Sigmoid colon (tissue), 7 donors: ENCODE measurements around the gene TRABD2B. TPM values are rescaled to one million over a fixed set of nuclear protein-coding genes. Genes with fewer than 3 reads are reported as not detected.

ENCODE experiments used
- DNase-seq: peaks from one replicate; pipeline ENCODE4 v3.0.0-alpha.2; 2019
- H3K27ac ChIP-seq, 4 donors: fragments of 200-600 bp; sonication (generic); one replicate each; pipeline ENCODE4 v1.5.1; 2016 to 2019; ENCODE audit warnings: mild to moderate bottlenecking in 1 of 4
- H3K27me3 ChIP-seq, 3 donors: fragments of 200-600 bp; sonication (generic); one replicate each; pipeline ENCODE4 v1.5.1; 2019; ENCODE audit warnings: mild to moderate bottlenecking in 1 of 3
- H3K36me3 ChIP-seq, 4 donors: fragments of 200-600 bp; sonication (generic); one replicate each; pipeline ENCODE4 v1.5.1; 2016 to 2019
- H3K4me1 ChIP-seq, 4 donors: fragments of 200-600 bp; sonication (generic); one replicate each; pipeline ENCODE4 v1.5.1; 2017 to 2019
- H3K4me3 ChIP-seq, 4 donors: fragments of 200-600 bp; sonication (generic); one replicate each; pipeline ENCODE4 v1.5.1; 2017 to 2019; ENCODE audit warnings: mild to moderate bottlenecking in 2 of 4, moderate library complexity in 1 of 4
- H3K9me3 ChIP-seq, 4 donors: fragments of 200-600 bp in 3 of 4; sonication (generic) in 3 of 4; one replicate each; pipeline versions ENCODE4 v1.5.1 to v1.6.1; 2013 to 2019
- CTCF ChIP-seq, 4 experiments: fragments of 450-650 bp in 3 of 4; fragments of 200-600 bp in 1 of 4; IDR thresholded peaks; one replicate each; pipeline ENCODE4 v1.5.1; 2016 to 2019; ENCODE audit warnings: antibody characterized with exemption in 4 of 4, mild to moderate bottlenecking in 3 of 4, moderate library complexity in 2 of 4
- EP300 ChIP-seq, 4 donors: sonication (generic); formaldehyde crosslinking; IDR thresholded peaks; one replicate each; pipeline ENCODE4 v1.6.1; 2017; ENCODE audit warnings: antibody characterized with exemption in 4 of 4
- POLR2A ChIP-seq, 2 donors: fragments of 450-650 bp; IDR thresholded peaks; one replicate each; pipeline ENCODE4 v1.6.1; 2016; ENCODE audit warnings: antibody characterized with exemption in 2 of 2, mild to moderate bottlenecking in 2 of 2, moderate library complexity in 2 of 2
- POLR2AphosphoS5 ChIP-seq, 4 donors: sonication (generic); formaldehyde crosslinking; IDR thresholded peaks; one replicate each; pipeline ENCODE4 v1.6.1; 2017; ENCODE audit warnings: antibody characterized with exemption in 4 of 4
- WGBS, 2 donors: extraction: QIAGEN DNeasy Blood & Tissue Kit; methylation state at CpG; one replicate each; pipeline ENCODE4 v1.1.7; 2013; 5-methylcytosine and 5-hydroxymethylcytosine counted together
- intact Hi-C: fragments of 100-400 bp; cut with DNase I; formaldehyde crosslinking; loops from one replicate; pipeline ENCODE4 v1.15.1; 2023
- polyA plus RNA-seq, 3 donors: library from polyadenylated mRNA; stranded (reverse); fragments of 200-250 nt; gene quantifications; one replicate each; pipeline ENCODE4 v1.2.3, GENCODE V29; 2013
- total RNA-seq, 4 donors: library from RNA; depleted of rRNA; stranded (reverse); fragments of >200 nt; gene quantifications; one replicate each; pipeline ENCODE4 v1.1.0, GENCODE V29; 2016
- donor health status: healthy with polysubstance abuse.
- donor health status: Bipolar disorder and iron deficiency.
- donor health status: healthy.

Gene TRABD2B
- total and polyA plus RNA-seq, 7 donors = 0.63 to 1.8 (median 1.0) TPM; not detected in 1

GRCh38 chr1:47885062-47885830 is 111.9 kb downstream of the TRABD2B start:
- intact Hi-C loops = no loop called here
- Histone ChIP-seq H3K4me1 (peaks cover 0 to 8% (median 0%) of the 10 kb centered on the region in 4 donors), H3K27ac (no peak overlapping the region), H3K9me3 (no peaks in the 10 kb centered on the region), H3K4me3 (no peak overlapping the region), H3K27me3 (no peaks in the 10 kb centered on the region), H3K36me3 (no peaks in the 10 kb centered on the region)
- no peak for DNase-seq
- TF ChIP-seq CTCF (IDR thresholded peaks at IDR 0.05) (no peak), POLR2AphosphoS5 (IDR thresholded peaks at IDR 0.05) (no peak), EP300 (IDR thresholded peaks at IDR 0.05) (no peak), POLR2A (IDR thresholded peaks at IDR 0.05) (no peak)
- WGBS, 2 donors = 89 to 95% methylated on average over 8 of the region's 8 CpGs

- Histone ChIP-seq H3K9me3 (no peaks in the 10 kb centered on the region), H3K4me3 (no peak overlapping the region), H3K27ac (no peak overlapping the region), H3K4me1 (peaks cover 0 to 8% (median 0%) of the 10 kb centered on the region in 4 donors), H3K27me3 (no peaks in the 10 kb centered on the region), H3K36me3 (no peaks in the 10 kb centered on the region)
- intact Hi-C loops = no loop called here
- DNase-seq = no peak
- 92 to 95% methylated on average over 1 of the region's 1 CpG for WGBS, 2 donors
- TF ChIP-seq CTCF (IDR thresholded peaks at IDR 0.05) (no peak), POLR2AphosphoS5 (IDR thresholded peaks at IDR 0.05) (no peak), EP300 (IDR thresholded peaks at IDR 0.05) (no peak), POLR2A (IDR thresholded peaks at IDR 0.05) (no peak)
Observed at GRCh38 chr1:47883963-47884362, 113.2 kb downstream of the TRABD2B start.

- H3K27ac ChIP-seq = peak overlapping the region in 1 of 4 donors; percentile 10
- TF ChIP-seq POLR2A (IDR thresholded peaks at IDR 0.05) (no peak), CTCF (IDR thresholded peaks at IDR 0.05) (no peak), POLR2AphosphoS5 (IDR thresholded peaks at IDR 0.05) (no peak), EP300 (IDR thresholded peaks at IDR 0.05) (no peak)
- no peak overlapping the region for H3K4me3 ChIP-seq
- H3K4me1 ChIP-seq = peaks cover 0 to 8% (median under 1%) of the 10 kb centered on the region in 4 donors
- no peaks in the 10 kb centered on the region for H3K9me3 ChIP-seq
- WGBS, 2 donors = 86 to 87% methylated on average over 17 of the region's 17 CpGs
- intact Hi-C loops = no loop called here
- H3K36me3 ChIP-seq = no peaks in the 10 kb centered on the region
- H3K27me3 ChIP-seq = no peaks in the 10 kb centered on the region
- no peak for DNase-seq
Observed at GRCh38 chr1:47881505-47882442, 115.4 kb downstream of the TRABD2B start.

- WGBS, 2 donors = 79 to 84% methylated on average over 4 of the region's 4 CpGs
- no peak overlapping the region for H3K27ac ChIP-seq
- no peak overlapping the region for H3K4me3 ChIP-seq
- intact Hi-C loops = no loop called here
- H3K36me3 ChIP-seq = no peaks in the 10 kb centered on the region
- no peak for DNase-seq
- H3K9me3 ChIP-seq = no peaks in the 10 kb centered on the region
- H3K27me3 ChIP-seq = no peaks in the 10 kb centered on the region
- no peak for TF ChIP-seq EP300 (IDR thresholded peaks at IDR 0.05)
- no peak for TF ChIP-seq CTCF (IDR thresholded peaks at IDR 0.05)
- TF ChIP-seq POLR2A (IDR thresholded peaks at IDR 0.05) = no peak
- no peak for TF ChIP-seq POLR2AphosphoS5 (IDR thresholded peaks at IDR 0.05)
- H3K4me1 ChIP-seq = peaks cover 0 to 20% (median 8%) of the 10 kb centered on the region in 4 donors
Observed at GRCh38 chr1:47876587-47876963, 120.6 kb downstream of the TRABD2B start.
